Esophagus squamous epithelium (tissue), 4 donors: Measurements from ENCODE around the gene BRPF1.

ENCODE experiments used
- POLR2A ChIP-seq, 4 donors: fragments of 450-650 bp; IDR thresholded peaks; one replicate each; pipeline ENCODE4 v1.6.1; 2017; ENCODE audit warnings: antibody characterized with exemption in 4 of 4, mild to moderate bottlenecking in 4 of 4, moderate library complexity in 3 of 4
- TF ChIP-seq, protein P1 (sequence below), 6 experiments: fragments of 450-650 bp in 4 of 6; fragments of 200-600 bp in 2 of 6; sonication (generic) in 2 of 6; IDR thresholded peaks; one replicate each; pipeline ENCODE4 v1.5.1; 2016 to 2019; ENCODE audit warnings: antibody characterized with exemption in 6 of 6, mild to moderate bottlenecking in 4 of 6, moderate library complexity in 4 of 6

DNA sequence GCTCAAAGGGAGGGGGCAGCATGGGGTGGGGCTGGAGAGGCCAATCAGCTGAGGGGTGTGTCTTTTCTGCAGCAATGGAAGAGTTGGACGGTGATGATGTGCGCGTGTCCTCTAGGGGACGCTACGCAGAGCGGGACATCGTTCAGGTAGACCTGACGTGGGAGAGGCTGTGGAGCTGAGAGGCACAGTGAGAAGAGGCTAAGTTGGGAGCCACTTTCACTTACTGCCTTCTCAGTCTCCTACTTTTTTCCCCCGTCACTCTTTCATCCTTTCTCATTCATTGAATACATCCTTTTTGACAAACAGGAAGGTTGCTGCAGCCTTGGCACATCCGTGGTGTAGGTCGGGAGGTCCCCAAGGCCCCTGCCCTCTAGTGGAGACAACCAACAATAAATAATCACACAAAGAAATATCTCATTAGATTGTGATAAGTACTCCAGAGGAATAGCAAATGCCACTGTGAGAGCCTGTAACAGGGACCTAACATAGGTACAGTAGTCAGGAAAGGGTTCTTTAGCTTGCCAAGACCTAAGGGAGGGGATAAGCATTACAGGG is 4.4 kb upstream of the BRPF1 start:
- TF ChIP-seq, protein P1, sequence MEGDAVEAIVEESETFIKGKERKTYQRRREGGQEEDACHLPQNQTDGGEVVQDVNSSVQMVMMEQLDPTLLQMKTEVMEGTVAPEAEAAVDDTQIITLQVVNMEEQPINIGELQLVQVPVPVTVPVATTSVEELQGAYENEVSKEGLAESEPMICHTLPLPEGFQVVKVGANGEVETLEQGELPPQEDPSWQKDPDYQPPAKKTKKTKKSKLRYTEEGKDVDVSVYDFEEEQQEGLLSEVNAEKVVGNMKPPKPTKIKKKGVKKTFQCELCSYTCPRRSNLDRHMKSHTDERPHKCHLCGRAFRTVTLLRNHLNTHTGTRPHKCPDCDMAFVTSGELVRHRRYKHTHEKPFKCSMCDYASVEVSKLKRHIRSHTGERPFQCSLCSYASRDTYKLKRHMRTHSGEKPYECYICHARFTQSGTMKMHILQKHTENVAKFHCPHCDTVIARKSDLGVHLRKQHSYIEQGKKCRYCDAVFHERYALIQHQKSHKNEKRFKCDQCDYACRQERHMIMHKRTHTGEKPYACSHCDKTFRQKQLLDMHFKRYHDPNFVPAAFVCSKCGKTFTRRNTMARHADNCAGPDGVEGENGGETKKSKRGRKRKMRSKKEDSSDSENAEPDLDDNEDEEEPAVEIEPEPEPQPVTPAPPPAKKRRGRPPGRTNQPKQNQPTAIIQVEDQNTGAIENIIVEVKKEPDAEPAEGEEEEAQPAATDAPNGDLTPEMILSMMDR (IDR thresholded peaks at IDR 0.05): peak in 2 of 6 experiments; percentile 14 to 33
- TF ChIP-seq POLR2A (IDR thresholded peaks at IDR 0.05): no peak
